ENCODE results near the gene KLHL8.
"Not testable (repeated sequence)": the region's sequence is repeated elsewhere in the genome, so short reads cannot be mapped to it uniquely, and the experiment has no call there.

Gene KLHL8

GRCh38 chr4:87228262-87228860 is 7.9 kb upstream of the KLHL8 start:
- no peak for DNase-seq (ENCODE audit: extremely low read depth in 1 of 2, low read depth in 1 of 2)

GRCh38 chr4:87227751-87228151 is 7.3 kb upstream of the KLHL8 start:
- DNase-seq (ENCODE audit: extremely low read depth in 1 of 2, low read depth in 1 of 2), result no peak

GRCh38 chr4:87225936-87226335 is 5.5 kb upstream of the KLHL8 start:
- no peak for DNase-seq (ENCODE audit: extremely low read depth in 1 of 2, low read depth in 1 of 2)

- DNase-seq (ENCODE audit: extremely low read depth in 1 of 2, low read depth in 1 of 2), result no peak
Observed at GRCh38 chr4:87224141-87224923, 3.9 kb upstream of the KLHL8 start.

GRCh38 chr4:87219632-87220093 is 755 bp downstream of the KLHL8 start:
- peak; percentile 17 to 37 for DNase-seq (ENCODE audit: extremely low read depth in 1 of 2, low read depth in 1 of 2)

GRCh38 chr4:87217235-87217763 is 3.1 kb downstream of the KLHL8 start:
- DNase-seq (ENCODE audit: extremely low read depth in 1 of 2, low read depth in 1 of 2), result not testable (repeated sequence)

- no peak for DNase-seq (ENCODE audit: extremely low read depth in 1 of 2, low read depth in 1 of 2)
Observed at GRCh38 chr4:87216469-87216868, 3.9 kb downstream of the KLHL8 start.

GRCh38 chr4:87213421-87214075 is 6.9 kb downstream of the KLHL8 start:
- no peak for DNase-seq (ENCODE audit: extremely low read depth in 1 of 2, low read depth in 1 of 2)

GRCh38 chr4:87211249-87211952 is 9.0 kb downstream of the KLHL8 start:
- no peak for DNase-seq (ENCODE audit: extremely low read depth in 1 of 2, low read depth in 1 of 2)

- no peak for DNase-seq (ENCODE audit: extremely low read depth in 1 of 2, low read depth in 1 of 2)
Observed at GRCh38 chr4:87209696-87210095, 10.7 kb downstream of the KLHL8 start.

GRCh38 chr4:87209182-87209581 is 11.2 kb downstream of the KLHL8 start:
- DNase-seq (ENCODE audit: extremely low read depth in 1 of 2, low read depth in 1 of 2), result no peak

GRCh38 chr4:87204559-87204958 is 15.9 kb downstream of the KLHL8 start:
- no peak for DNase-seq (ENCODE audit: extremely low read depth in 1 of 2, low read depth in 1 of 2)

- DNase-seq (ENCODE audit: extremely low read depth in 1 of 2, low read depth in 1 of 2), result no peak
Observed at GRCh38 chr4:87196927-87197326, 23.5 kb downstream of the KLHL8 start.

GRCh38 chr4:87196146-87196545 is 24.3 kb downstream of the KLHL8 start:
- no peak for DNase-seq (ENCODE audit: extremely low read depth in 1 of 2, low read depth in 1 of 2)

GRCh38 chr4:87193958-87194675 is 26.3 kb downstream of the KLHL8 start:
- no peak for DNase-seq (ENCODE audit: extremely low read depth in 1 of 2, low read depth in 1 of 2)

GRCh38 chr4:87192145-87192919 is 28.1 kb downstream of the KLHL8 start:
- no peak for DNase-seq (ENCODE audit: extremely low read depth in 1 of 2, low read depth in 1 of 2)

GRCh38 chr4:87188932-87189331 is 31.5 kb downstream of the KLHL8 start:
- no peak for DNase-seq (ENCODE audit: extremely low read depth in 1 of 2, low read depth in 1 of 2)

- no peak for DNase-seq (ENCODE audit: extremely low read depth in 1 of 2, low read depth in 1 of 2)
Observed at GRCh38 chr4:87188048-87188447, 32.4 kb downstream of the KLHL8 start.

GRCh38 chr4:87185146-87185870 is 35.1 kb downstream of the KLHL8 start:
- DNase-seq (ENCODE audit: extremely low read depth in 1 of 2, low read depth in 1 of 2), result no peak
